Measurements from ENCODE around the gene STMND1. TPM values are rescaled to one million over a fixed set of nuclear protein-coding genes. Genes with fewer than 3 reads are reported as not detected.

STMND1 gene
- total RNA-seq, 1 donor from 2014 or later, result not detected

DNA sequence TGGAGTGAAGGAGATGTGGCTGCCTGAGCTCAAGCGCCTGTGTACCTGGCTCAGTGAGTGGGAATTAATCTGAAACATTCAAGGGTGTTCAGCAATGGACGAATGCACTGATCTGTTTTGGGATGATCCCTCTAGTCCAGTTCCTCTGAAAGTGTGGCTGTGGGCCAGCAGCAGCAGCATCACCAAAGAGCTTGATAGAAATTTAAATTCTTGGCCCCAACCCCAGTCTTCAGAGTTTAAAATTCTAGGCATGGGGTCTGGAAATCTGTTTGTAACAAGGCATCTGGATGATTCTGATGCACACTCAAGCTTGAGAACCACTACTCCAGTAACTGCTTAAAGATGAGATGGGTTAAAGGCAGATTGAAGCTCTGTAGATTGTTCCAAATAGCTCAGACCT is 59.2 kb downstream of the STMND1 start:
- no peaks in the 10 kb centered on the region for H3K36me3 ChIP-seq
- H3K4me3 ChIP-seq, result no peak overlapping the region
- no peaks in the 10 kb centered on the region for H3K9me3 ChIP-seq (replicated peaks)
- no peak overlapping the region for H3K27ac ChIP-seq (replicated peaks)
- no peak for DNase-seq
- H3K27me3 ChIP-seq (ENCODE audit: low read depth), result no peaks in the 10 kb centered on the region
- TF ChIP-seq, protein P1, sequence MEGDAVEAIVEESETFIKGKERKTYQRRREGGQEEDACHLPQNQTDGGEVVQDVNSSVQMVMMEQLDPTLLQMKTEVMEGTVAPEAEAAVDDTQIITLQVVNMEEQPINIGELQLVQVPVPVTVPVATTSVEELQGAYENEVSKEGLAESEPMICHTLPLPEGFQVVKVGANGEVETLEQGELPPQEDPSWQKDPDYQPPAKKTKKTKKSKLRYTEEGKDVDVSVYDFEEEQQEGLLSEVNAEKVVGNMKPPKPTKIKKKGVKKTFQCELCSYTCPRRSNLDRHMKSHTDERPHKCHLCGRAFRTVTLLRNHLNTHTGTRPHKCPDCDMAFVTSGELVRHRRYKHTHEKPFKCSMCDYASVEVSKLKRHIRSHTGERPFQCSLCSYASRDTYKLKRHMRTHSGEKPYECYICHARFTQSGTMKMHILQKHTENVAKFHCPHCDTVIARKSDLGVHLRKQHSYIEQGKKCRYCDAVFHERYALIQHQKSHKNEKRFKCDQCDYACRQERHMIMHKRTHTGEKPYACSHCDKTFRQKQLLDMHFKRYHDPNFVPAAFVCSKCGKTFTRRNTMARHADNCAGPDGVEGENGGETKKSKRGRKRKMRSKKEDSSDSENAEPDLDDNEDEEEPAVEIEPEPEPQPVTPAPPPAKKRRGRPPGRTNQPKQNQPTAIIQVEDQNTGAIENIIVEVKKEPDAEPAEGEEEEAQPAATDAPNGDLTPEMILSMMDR (IDR thresholded peaks at IDR 0.05; ENCODE audit: borderline replicate concordance), result no peak
- H3K4me1 ChIP-seq, result no peaks in the 10 kb centered on the region
- intact Hi-C loops (cut with micrococcal nuclease), result no loop called here

DNA sequence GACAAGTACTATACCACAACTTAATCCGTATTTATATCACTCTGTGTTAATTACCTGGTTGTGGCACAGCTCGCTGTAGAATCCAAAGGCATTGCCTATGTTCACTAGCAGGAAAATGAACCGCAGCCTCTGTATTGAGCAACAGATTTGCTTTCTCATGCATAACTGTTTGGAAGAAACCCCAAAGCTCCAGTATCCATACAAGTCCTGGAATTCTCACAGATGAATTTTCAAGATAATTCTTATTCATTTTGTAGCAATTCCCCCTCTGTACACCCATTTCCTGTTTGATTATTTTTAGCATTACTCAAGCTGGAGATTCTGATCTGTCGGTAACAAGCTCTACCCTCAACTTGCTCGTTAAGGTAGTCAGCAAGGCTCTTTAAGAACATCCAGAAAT is 63.5 kb downstream of the STMND1 start:
- Histone ChIP-seq H3K4me3 (no peak overlapping the region), H3K27ac (replicated peaks) (no peak overlapping the region), H3K27me3 (ENCODE audit: low read depth) (no peaks in the 10 kb centered on the region), H3K9me3 (replicated peaks) (no peaks in the 10 kb centered on the region), H3K36me3 (no peaks in the 10 kb centered on the region), H3K4me1 (no peaks in the 10 kb centered on the region)
- DNase-seq, result no peak
- intact Hi-C loops (cut with micrococcal nuclease), result no loop called here
- TF ChIP-seq, protein P1 (IDR thresholded peaks at IDR 0.05; ENCODE audit: borderline replicate concordance), result no peak

DNA sequence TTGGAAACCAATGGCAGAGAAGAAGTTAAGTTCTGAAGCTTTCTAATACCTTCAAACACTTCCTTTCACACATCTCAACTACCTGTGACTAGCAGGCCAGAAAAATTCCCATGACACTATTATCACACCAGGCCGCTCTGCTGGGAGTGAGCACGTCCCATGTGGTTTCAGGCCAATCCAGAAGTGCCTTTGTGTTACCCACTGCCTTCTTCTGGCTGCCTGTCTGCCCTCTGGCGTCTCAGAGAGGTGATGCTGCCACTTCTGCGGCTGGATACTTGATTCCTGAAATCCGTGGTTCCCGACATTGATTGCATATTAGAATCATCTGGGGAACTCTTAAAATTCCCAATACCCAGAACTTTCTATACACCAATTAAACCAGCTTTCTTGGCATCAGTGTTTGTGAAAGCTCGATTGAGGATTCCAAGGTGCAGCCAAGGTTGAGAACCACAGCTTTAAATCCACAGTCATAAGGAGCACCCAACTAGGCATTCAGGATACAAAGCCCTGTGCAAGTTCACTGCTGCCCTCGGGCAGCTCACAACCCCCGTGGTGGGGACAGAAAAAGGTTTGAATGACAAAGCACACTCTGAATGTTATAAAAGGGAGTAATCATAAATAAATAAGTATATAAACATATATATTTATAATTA is 65.6 kb downstream of the STMND1 start:
- TF ChIP-seq, protein P1 (IDR thresholded peaks at IDR 0.05; ENCODE audit: borderline replicate concordance), result peak; percentile 70
- no peaks in the 10 kb centered on the region for H3K9me3 ChIP-seq (replicated peaks)
- H3K27me3 ChIP-seq (ENCODE audit: low read depth), result no peaks in the 10 kb centered on the region
- no peaks in the 10 kb centered on the region for H3K4me1 ChIP-seq
- H3K27ac ChIP-seq (replicated peaks), result peak overlapping the region; percentile 46
- intact Hi-C loops (cut with micrococcal nuclease), result no loop called here
- H3K36me3 ChIP-seq, result no peaks in the 10 kb centered on the region
- peak; percentile 48 for DNase-seq
- H3K4me3 ChIP-seq, result peak overlapping the region; percentile 32

DNA sequence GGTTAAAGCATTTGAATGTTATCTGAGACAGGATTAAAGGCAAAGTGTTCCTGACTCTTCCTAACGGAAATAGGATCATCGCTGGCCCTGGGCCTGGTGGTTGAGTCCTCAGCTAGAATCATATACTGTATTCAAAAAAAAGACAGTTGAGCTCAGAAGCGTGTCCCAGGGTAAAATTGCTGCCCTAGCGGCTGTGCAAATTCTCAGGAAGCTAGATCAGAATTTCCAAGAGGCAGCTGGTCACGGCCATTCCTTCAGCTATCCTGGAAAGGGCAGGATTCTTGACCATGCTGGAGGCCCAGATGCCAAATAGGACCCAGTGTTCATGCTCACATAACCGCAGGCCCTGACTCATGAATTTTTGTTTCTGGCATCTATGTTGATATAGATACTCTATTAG is 67.4 kb downstream of the STMND1 start:
- no peaks in the 10 kb centered on the region for H3K27me3 ChIP-seq (ENCODE audit: low read depth)
- TF ChIP-seq, protein P1 (IDR thresholded peaks at IDR 0.05; ENCODE audit: borderline replicate concordance), result no peak
- H3K9me3 ChIP-seq (replicated peaks), result no peaks in the 10 kb centered on the region
- no peak for DNase-seq
- intact Hi-C loops (cut with micrococcal nuclease), result no loop called here
- no peak overlapping the region for H3K4me3 ChIP-seq
- H3K4me1 ChIP-seq, result no peaks in the 10 kb centered on the region
- no peaks in the 10 kb centered on the region for H3K36me3 ChIP-seq
- H3K27ac ChIP-seq (replicated peaks), result no peak overlapping the region

DNA sequence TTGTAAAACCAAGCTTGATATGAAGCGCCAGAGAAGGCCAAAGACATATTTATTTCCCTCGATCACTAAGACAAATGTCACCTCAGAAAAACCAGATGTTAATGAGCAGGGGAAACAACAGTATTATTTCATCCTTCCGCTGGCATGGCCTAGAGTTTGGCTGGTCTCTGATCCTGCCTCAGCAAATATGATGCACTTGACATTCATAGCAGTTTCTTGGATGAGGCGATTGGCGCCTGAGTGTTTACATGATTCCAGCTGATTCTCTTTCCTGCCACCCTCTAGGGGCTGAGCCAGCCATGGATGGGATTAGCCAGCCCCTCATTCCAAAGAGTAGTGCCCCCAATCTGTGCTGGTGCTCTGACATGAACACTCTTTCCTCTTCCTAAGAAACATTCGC is 67.9 kb downstream of the STMND1 start:
- Histone ChIP-seq H3K9me3 (replicated peaks) (no peaks in the 10 kb centered on the region), H3K27me3 (ENCODE audit: low read depth) (no peaks in the 10 kb centered on the region), H3K4me1 (no peaks in the 10 kb centered on the region), H3K36me3 (no peaks in the 10 kb centered on the region), H3K27ac (replicated peaks) (no peak overlapping the region), H3K4me3 (no peak overlapping the region)
- DNase-seq, result no peak
- intact Hi-C loops (cut with micrococcal nuclease), result loop anchor here (10.0 kb wide), 1 partner anchor 105 kb away; no protein-coding TSS in a partner anchor
- TF ChIP-seq, protein P1 (IDR thresholded peaks at IDR 0.05; ENCODE audit: borderline replicate concordance), result no peak
